Stomach (tissue), 4 donors: ENCODE measurements around the gene TBX21.

Experiments
- CTCF ChIP-seq, 7 experiments: fragments of 450-650 bp in 4 of 7; fragments of 200-600 bp in 3 of 7; sonication (generic) in 3 of 7; IDR thresholded peaks; one replicate each; pipeline ENCODE4 v1.5.1; 2016 to 2019; ENCODE audit warnings: antibody characterized with exemption in 7 of 7, control low read depth in 2 of 7, mild to moderate bottlenecking in 1 of 7
- POLR2AphosphoS5 ChIP-seq, 3 donors: sonication (generic); formaldehyde crosslinking; IDR thresholded peaks; one replicate each; pipeline ENCODE4 v1.6.1; 2016; ENCODE audit warnings: antibody characterized with exemption in 3 of 3

- TF ChIP-seq POLR2AphosphoS5 (IDR thresholded peaks at IDR 0.05) (no peak), CTCF (IDR thresholded peaks at IDR 0.05) (no peak)
Observed at GRCh38 chr17:47696717-47697642, 36.1 kb upstream of the TBX21 start.
